Thoracic aorta (tissue), 2 donors: ENCODE measurements around the gene E2F4. TPM values are rescaled to one million over a fixed set of nuclear protein-coding genes. Genes with fewer than 3 reads are reported as not detected.
A peak's percentile ranks its signal among the peaks of the same experiment; 100 is the strongest.

Experiments used
- ATAC-seq: fragments of 150-250 bp; one replicate; pipeline ENCODE4 v1.8.0; 2017; ENCODE audit warnings: low read depth; ENCODE audit not compliant: insufficient number of reproducible peaks, low FRiP score
- DNase-seq: peaks from one replicate; pipeline ENCODE4 v3.0.0-alpha.2; 2020; ENCODE audit warnings: low spot score
- H3K27ac ChIP-seq, 2 donors: fragments of 200-600 bp; sonication (generic); 1 replicate in 1 of 2; 2 replicates in 1 of 2; pipeline ENCODE4 v1.5.1; 2016; ENCODE audit warnings: mild to moderate bottlenecking in 2 of 2, moderate library complexity in 2 of 2
- H3K27me3 ChIP-seq: fragments of 200-600 bp; sonication (generic); replicated peaks from 2 replicates; pipeline ENCODE4 v1.6.0; 2016; ENCODE audit warnings: mild to moderate bottlenecking; ENCODE audit not compliant: insufficient read depth
- H3K36me3 ChIP-seq: fragments of 200-600 bp; sonication (generic); one replicate; pipeline ENCODE4 v1.5.1; 2016
- H3K4me1 ChIP-seq, 2 donors: fragments of 200-600 bp; sonication (generic); 1 replicate in 1 of 2; 2 replicates in 1 of 2; pipeline versions ENCODE4 v1.5.1 to v1.6.0; 2016; ENCODE audit warnings: low read depth in 2 of 2, mild to moderate bottlenecking in 1 of 2; ENCODE audit not compliant: control insufficient read depth in 1 of 2
- H3K4me3 ChIP-seq: fragments of 200-600 bp; sonication (generic); 2 replicates; pipeline ENCODE4 v1.5.1; 2016; ENCODE audit warnings: mild to moderate bottlenecking
- H3K9me3 ChIP-seq: fragments of 200-600 bp; sonication (generic); 2 replicates; pipeline ENCODE4 v1.5.1; 2016
- CTCF ChIP-seq: fragments of 200-600 bp; sonication (generic); IDR thresholded peaks from one replicate; pipeline ENCODE4 v1.5.1; 2019; ENCODE audit warnings: antibody characterized with exemption
- total RNA-seq, 2 donors: library from RNA; depleted of rRNA; stranded (reverse); fragments of >200 nt; gene quantifications; one replicate each; pipeline versions ENCODE4 v1.1.0 to v1.2.3, GENCODE V29; 2016

Gene E2F4
- total RNA-seq, 2 donors from 2014 or later = 96.4 to 120 TPM

GRCh38 chr16:67238806-67239470 lies 47.0 kb downstream of the E2F4 start:
- peaks cover 33% of the 10 kb centered on the region for H3K36me3 ChIP-seq

GRCh38 chr16:67240506-67240905 lies 48.6 kb downstream of the E2F4 start:
- Histone ChIP-seq H3K36me3 (peaks cover 32% of the 10 kb centered on the region), H3K27ac (peak overlapping the region; percentile 48 to 89), H3K4me3 (no peak overlapping the region), H3K4me1 (peaks cover 30 to 41% of the 10 kb centered on the region in 2 donors), H3K9me3 (no peaks in the 10 kb centered on the region), H3K27me3 (no peaks in the 10 kb centered on the region)
- no peak for TF ChIP-seq CTCF
- DNase-seq (no peak), ATAC-seq (no peak)

More at GRCh38 chr16:67238806-67239470, 47.0 kb downstream of the E2F4 start:
- Histone ChIP-seq H3K27ac (no peak overlapping the region), H3K4me3 (no peak overlapping the region), H3K9me3 (no peaks in the 10 kb centered on the region), H3K4me1 (peaks cover 16 to 26% of the 10 kb centered on the region in 2 donors), H3K27me3 (no peaks in the 10 kb centered on the region)
- DNase-seq (no peak), ATAC-seq (no peak)
- TF ChIP-seq CTCF = no peak

- Histone ChIP-seq H3K4me1 (peaks cover 34 to 47% of the 10 kb centered on the region in 2 donors), H3K27ac (peak overlapping the region; percentile 83 to 89), H3K4me3 (no peak overlapping the region), H3K9me3 (no peaks in the 10 kb centered on the region), H3K36me3 (peaks cover 24% of the 10 kb centered on the region), H3K27me3 (no peaks in the 10 kb centered on the region)
- DNase-seq = no peak
- ATAC-seq = peak; percentile 4
- TF ChIP-seq CTCF = no peak
Observed at GRCh38 chr16:67241008-67241900, 49.3 kb downstream of the E2F4 start.

GRCh38 chr16:67242138-67242730 lies 50.3 kb downstream of the E2F4 start:
- H3K27me3 ChIP-seq = no peaks in the 10 kb centered on the region
- H3K4me3 ChIP-seq = no peak overlapping the region
- peaks cover 34 to 47% of the 10 kb centered on the region in 2 donors for H3K4me1 ChIP-seq
- H3K36me3 ChIP-seq = peaks cover 18% of the 10 kb centered on the region
- H3K27ac ChIP-seq = peak overlapping the region; percentile 83 to 89
- DNase-seq (no peak), ATAC-seq (no peak)
- TF ChIP-seq CTCF = no peak
- no peaks in the 10 kb centered on the region for H3K9me3 ChIP-seq

- no peak for ATAC-seq
- peaks cover 42 to 57% of the 10 kb centered on the region in 2 donors for H3K4me1 ChIP-seq
- no peaks in the 10 kb centered on the region for H3K9me3 ChIP-seq
- TF ChIP-seq CTCF = no peak
- peaks cover 6% of the 10 kb centered on the region for H3K36me3 ChIP-seq
- no peak overlapping the region for H3K4me3 ChIP-seq
- H3K27me3 ChIP-seq = no peaks in the 10 kb centered on the region
- peak overlapping the region; percentile 74 to 84 for H3K27ac ChIP-seq
- DNase-seq = no peak
Observed at GRCh38 chr16:67243481-67243880, 51.5 kb downstream of the E2F4 start.
